K562 (cell line): ENCODE results near the gene TSPAN3. TPM values are rescaled to one million over a fixed set of nuclear protein-coding genes. Genes with fewer than 3 reads are reported as not detected.

Experiments
- ATAC-seq: fragments of 200-7000 bp; cut with Tn5 transposase; 3 replicates; pipeline ENCODE4 v1.9.1; 2020; ENCODE audit warnings: moderate library complexity
- BruUV-seq: library from RNA; stranded (reverse); fragments of 400-500 nt; replicated peaks from 2 replicates; lab custom pipeline; 2021; lab: Mats Ljungman, UMichigan
- CTCF ChIA-PET: fragments of 300-600 bp; formaldehyde crosslinking; extraction: SDS; loops from one replicate; lab custom pipeline; 2021; ENCODE audit warnings: low intra/inter-chr PET ratio; lab: Yijun Ruan, JAX
- POLR2A ChIA-PET: fragments of 300-600, 350-650 bp; sonication (Branson Sonifier 250); formaldehyde crosslinking; extraction: SDS; loops from one replicate; lab custom pipeline; 2021; ENCODE audit warnings: antibody characterized with exemption, inconsistent platforms; lab: Yijun Ruan, JAX
- DNase-seq, 4 experiments: peaks; one replicate each; pipeline versions ENCODE4 v3.0.0 to v3.0.0-alpha.2; 2011 to 2018; ENCODE audit warnings: low spot score in 3 of 4, mixed read lengths in 3 of 4; ENCODE audit errors: extremely low read depth in 1 of 4
- FAIRE-seq: peaks from 2 replicates; lab custom pipeline; 2011; peaks lifted over from hg19 to GRCh38; lab: Jason Lieb, UNC
- H2AFZ ChIP-seq: 2 replicates; pipeline ENCODE4 v1.6.0; 2011; ENCODE audit warnings: low read depth, low read length, control low read depth, inconsistent platforms
- H3K27ac ChIP-seq: fragments of 200-600 bp; 3 replicates; pipeline ENCODE4 v1.8.0; 2011; ENCODE audit warnings: low read depth, mild to moderate bottlenecking, control low read depth, inconsistent platforms, low read length, moderate library complexity, mixed read lengths; ENCODE audit errors: extremely low read depth
- H3K27me3 ChIP-seq, 2 experiments: fragments of 300-600 bp in 1 of 2; 2 replicates in 1 of 2; 3 replicates in 1 of 2; pipeline versions ENCODE4 v1.6.0 to v1.8.0; 2011; ENCODE audit warnings: inconsistent platforms in 2 of 2, low read length in 2 of 2, mild to moderate bottlenecking in 1 of 2, mixed read lengths in 1 of 2, moderate library complexity in 1 of 2; ENCODE audit not compliant: control insufficient read depth in 2 of 2, insufficient read depth in 2 of 2
- H3K36me3 ChIP-seq: fragments of 300-600 bp; 3 replicates; pipeline ENCODE4 v1.8.0; 2011; ENCODE audit warnings: mild to moderate bottlenecking, low read length, inconsistent platforms; ENCODE audit not compliant: control insufficient read depth, insufficient read depth
- H3K4me1 ChIP-seq, 2 experiments: fragments of 200-600 bp in 1 of 2; replicated peaks in 1 of 2; 2 replicates in 1 of 2; 3 replicates in 1 of 2; pipeline versions ENCODE4 v1.5.1 to v1.8.0; 2011; ENCODE audit warnings: inconsistent platforms in 2 of 2, low read length in 2 of 2, mild to moderate bottlenecking in 1 of 2, mixed read lengths in 1 of 2, moderate library complexity in 1 of 2; ENCODE audit not compliant: control insufficient read depth in 2 of 2, insufficient read depth in 2 of 2
- H3K4me2 ChIP-seq: 2 replicates; pipeline ENCODE4 v1.6.1; 2011; ENCODE audit warnings: low read length, control low read depth, inconsistent platforms, mixed read lengths; ENCODE audit not compliant: insufficient read depth
- H3K4me3 ChIP-seq: fragments of 200-600 bp; sonication (generic), shearing (Covaris generic); 2 replicates; pipeline ENCODE4 v1.5.1; 2016; ENCODE audit warnings: control low read depth, inconsistent platforms
- H3K79me2 ChIP-seq: fragments of 200-600 bp; 3 replicates; pipeline ENCODE4 v1.8.0; 2011; ENCODE audit warnings: low read length, inconsistent platforms; ENCODE audit not compliant: control insufficient read depth, insufficient read depth
- H3K9ac ChIP-seq, 2 experiments: 2 replicates each; pipeline versions ENCODE4 v1.6.0 to v1.6.1; 2011; ENCODE audit warnings: low read depth in 2 of 2, low read length in 2 of 2, control low read depth in 1 of 2, inconsistent platforms in 1 of 2, mild to moderate bottlenecking in 1 of 2, mixed read lengths in 1 of 2; ENCODE audit not compliant: insufficient read depth in 1 of 2
- H3K9me1 ChIP-seq: one replicate; pipeline ENCODE4 v1.6.0; 2011; ENCODE audit warnings: inconsistent platforms, mild to moderate bottlenecking, low read length, moderate library complexity; ENCODE audit not compliant: control insufficient read depth, insufficient read depth
- H3K9me3 ChIP-seq: replicated peaks from 2 replicates; pipeline ENCODE4 v1.5.1; 2011; ENCODE audit warnings: low read depth, low read length, inconsistent platforms; ENCODE audit not compliant: control insufficient read depth, insufficient read depth
- H4K20me1 ChIP-seq: replicated peaks from 2 replicates; pipeline ENCODE4 v1.6.1; 2011; ENCODE audit warnings: low read length, inconsistent platforms, mixed read lengths; ENCODE audit not compliant: control insufficient read depth, insufficient read depth
- HNRNPK ChIP-seq: fragments of 200-400 bp; formaldehyde crosslinking; IDR thresholded peaks from one replicate; pipeline ENCODE4 v1.6.1; 2018; ENCODE audit warnings: mild to moderate bottlenecking, low read depth, low read length; ENCODE audit not compliant: poor library complexity, severe bottlenecking
- NR2F6 ChIP-seq: fragments of 450-650 bp; formaldehyde crosslinking; IDR thresholded peaks from 2 replicates; pipeline ENCODE4 v1.4.0; 2020; ENCODE audit warnings: mild to moderate bottlenecking
- RAD21 ChIP-seq, 2 experiments: fragments of 250-450 bp in 1 of 2; fragments of 450-650 bp in 1 of 2; sonication (Bioruptor Pico) in 1 of 2; formaldehyde crosslinking in 1 of 2; IDR thresholded peaks in 1 of 2; conservative IDR thresholded peaks in 1 of 2; 2 replicates each; pipeline versions ENCODE4 v1.4.0 to v1.8.0; 2020 to 2022; ENCODE audit warnings: mild to moderate bottlenecking in 2 of 2, moderate library complexity in 1 of 2
- SAFB ChIP-seq: fragments of 200-400 bp; formaldehyde crosslinking; IDR thresholded peaks from 2 replicates; pipeline ENCODE4 v1.6.1; 2017; ENCODE audit warnings: low read depth, low read length, borderline replicate concordance
- SAFB2 ChIP-seq: fragments of 200-400 bp; formaldehyde crosslinking; IDR thresholded peaks from 2 replicates; pipeline ENCODE4 v1.6.1; 2018; ENCODE audit warnings: borderline replicate concordance, low read length, low read depth, moderate library complexity; ENCODE audit not compliant: severe bottlenecking
- SIX5 ChIP-seq, 2 experiments: IDR thresholded peaks; 2 replicates each; pipeline ENCODE4 v1.6.1; 2011; ENCODE audit warnings: low read length in 2 of 2, borderline replicate concordance in 1 of 2, low read depth in 1 of 2, mild to moderate bottlenecking in 1 of 2, moderate library complexity in 1 of 2; ENCODE audit not compliant: insufficient read depth in 1 of 2
- ZNF124 ChIP-seq: sonication (generic); formaldehyde crosslinking; IDR thresholded peaks from 2 replicates; pipeline ENCODE4 v1.8.1; 2022; ENCODE audit warnings: missing genetic modification reagents
- ZNF143 ChIP-seq: sonication (generic); formaldehyde crosslinking; IDR thresholded peaks from 2 replicates; pipeline ENCODE4 v1.9.0; 2022; ENCODE audit warnings: mild to moderate bottlenecking, missing genetic modification reagents
- ZNF184 ChIP-seq: sonication (generic); formaldehyde crosslinking; IDR thresholded peaks from 2 replicates; pipeline ENCODE4 v1.5.0; 2020; ENCODE audit warnings: missing genetic modification reagents
- ZNF263 ChIP-seq: sonication (generic); formaldehyde crosslinking; IDR thresholded peaks from 2 replicates; pipeline ENCODE4 v1.8.0; 2022; ENCODE audit warnings: mild to moderate bottlenecking, missing genetic modification reagents, borderline replicate concordance
- WGBS: fragments of 100-300 bp; shearing (Covaris generic); methylation state at CpG from one replicate; pipeline ENCODE4 v1.1.6; 2016; ENCODE audit warnings: low coverage, mixed read lengths; ENCODE audit not compliant: insufficient coverage; ENCODE audit errors: missing lambda C conversion rate; 5-methylcytosine and 5-hydroxymethylcytosine counted together
- in situ Hi-C: fragments of 300-500 bp; cut with MboI; formaldehyde crosslinking; loops from 4 replicates; pipeline ENCODE4 v1.15.0; 2018; ENCODE audit warnings: inconsistent platforms, mixed read lengths
- intact Hi-C: fragments of 100-400 bp; cut with micrococcal nuclease; formaldehyde crosslinking; loops from 2 replicates; pipeline ENCODE4 v1.14.2; 2022
- polyA plus RNA-seq, 8 experiments: library from polyadenylated mRNA; depleted of rRNA in 4 of 8; stranded (reverse) in 5 of 8; unstranded in 3 of 8; fragments of >200 nt; fragmentation: Nextera tagmentation in 2 of 8; fragmentation: Illumina TruSeq in 1 of 8; extraction: Ambion mirVana in 2 of 8; extraction: Trizol in 1 of 8; gene quantifications; 2 replicates each; pipeline versions ENCODE4 v1.2.1 to v1.2.3, GENCODE V29; 2011 to 2014; ENCODE audit warnings: inconsistent platforms in 1 of 8, missing spikeins in 1 of 8
- total RNA-seq, 7 experiments: library from RNA; depleted of rRNA in 6 of 7; stranded (reverse); fragments of >200 nt in 6 of 7; fragmentation: Illumina TruSeq in 2 of 7; extraction: Trizol in 2 of 7; gene quantifications; 2 replicates each; pipeline versions ENCODE4 v1.2.1 to v1.2.3, GENCODE V29; 2011 to 2021; ENCODE audit warnings: low replicate concordance in 1 of 7
- TF ChIP-seq, protein P1 (sequence below): IDR thresholded peaks from 2 replicates; pipeline ENCODE4 v1.6.1; 2011; ENCODE audit not compliant: insufficient read length; ENCODE audit errors: extremely low read depth
- TF ChIP-seq, protein P2 (sequence below), 2 experiments: fragments of 450-650 bp in 1 of 2; sonication (generic) in 1 of 2; formaldehyde crosslinking; conservative IDR thresholded peaks; 2 replicates each; pipeline versions ENCODE4 v1.4.0 to v1.8.1; 2020 to 2022; ENCODE audit warnings: mild to moderate bottlenecking in 1 of 2, missing genetic modification reagents in 1 of 2

Gene TSPAN3
- total and polyA plus RNA-seq, 9 of the 15 experiments (the other 6 are each of a cell fraction or from before 2014, with no cell fraction given): 14.3 to 144 (median 71.1) TPM

DNA sequence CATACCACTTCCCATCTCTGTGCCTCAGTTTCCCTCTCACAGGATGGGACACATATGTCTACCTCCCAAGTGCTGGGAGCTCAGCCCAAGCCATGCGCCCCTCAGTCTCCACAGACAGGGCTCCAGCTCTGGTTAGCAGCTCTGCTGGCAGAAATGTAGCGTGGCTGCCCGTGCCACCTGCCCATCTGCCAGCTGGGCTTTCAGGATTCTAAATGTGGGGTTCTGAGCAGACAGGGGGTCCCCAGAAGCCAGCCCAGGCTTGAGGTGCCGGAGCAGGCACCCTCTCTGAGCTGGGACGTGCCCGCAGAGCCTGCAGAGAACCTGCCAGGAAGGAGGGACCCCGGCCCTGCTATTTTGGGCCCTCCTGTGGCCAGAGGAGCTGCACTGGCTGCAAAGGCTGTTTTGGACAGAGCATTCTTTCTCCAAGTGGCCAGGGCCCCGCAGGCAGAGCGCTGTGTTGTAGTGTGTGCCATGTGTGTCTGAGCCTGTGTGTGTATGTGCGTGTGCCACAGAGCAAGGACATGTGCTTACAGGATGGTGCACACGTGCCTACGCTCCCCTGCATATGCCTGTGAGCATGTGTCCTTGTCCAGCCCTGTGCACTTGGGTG is 44.3 kb downstream of the TSPAN3 start:
- TF ChIP-seq SIX5 (IDR thresholded peaks at IDR 0.05; ENCODE audit: borderline replicate concordance in 1 of 2, insufficient read depth in 1 of 2, low read depth in 1 of 2, low read length in 2 of 2): no peak
- intact Hi-C loops (loop anchor here (5.0 to 10.0 kb wide), 5 partner anchors 54 to 521 kb away; no protein-coding TSS in a partner anchor), in situ Hi-C loops (loop anchor here (5.0 to 10.0 kb wide), 2 partner anchors 478 to 516 kb away; no protein-coding TSS in a partner anchor)
- Histone ChIP-seq H3K27me3 (peaks cover 0 to 32% of the 10 kb centered on the region in 2 experiments; a peak in 3 of 5 replicates), H3K4me1 (peaks cover 0 to 48% of the 10 kb centered on the region in 2 experiments; a peak in 2 of 5 replicates), H3K9me3 (no peaks in the 10 kb centered on the region), H3K36me3 (no peaks in the 10 kb centered on the region), H3K9me1 (no peaks in the 10 kb centered on the region), H2AFZ (no peak overlapping the region), H3K4me2 (no peak overlapping the region), H3K27ac (no peak overlapping the region), H3K9ac (no peak overlapping the region; a peak in 1 of 4 replicates), H4K20me1 (peaks cover 14% of the 10 kb centered on the region; the same call in 1 of the 2 replicates), H3K4me3 (no peak overlapping the region), H3K79me2 (no peaks in the 10 kb centered on the region)
- BruUV-seq: no TSS peak
- CTCF ChIA-PET: no interaction called here
- DNase-seq (no peak), FAIRE-seq (no peak), ATAC-seq (no peak)
- POLR2A ChIA-PET: interaction anchor here (0.6 kb wide), 3 partner anchors 74 to 594 kb away, joined by 3 to 4 read pairs (median 3); no protein-coding TSS in a partner anchor
- WGBS: 15% methylated on average over 11 of the region's 12 CpGs

DNA sequence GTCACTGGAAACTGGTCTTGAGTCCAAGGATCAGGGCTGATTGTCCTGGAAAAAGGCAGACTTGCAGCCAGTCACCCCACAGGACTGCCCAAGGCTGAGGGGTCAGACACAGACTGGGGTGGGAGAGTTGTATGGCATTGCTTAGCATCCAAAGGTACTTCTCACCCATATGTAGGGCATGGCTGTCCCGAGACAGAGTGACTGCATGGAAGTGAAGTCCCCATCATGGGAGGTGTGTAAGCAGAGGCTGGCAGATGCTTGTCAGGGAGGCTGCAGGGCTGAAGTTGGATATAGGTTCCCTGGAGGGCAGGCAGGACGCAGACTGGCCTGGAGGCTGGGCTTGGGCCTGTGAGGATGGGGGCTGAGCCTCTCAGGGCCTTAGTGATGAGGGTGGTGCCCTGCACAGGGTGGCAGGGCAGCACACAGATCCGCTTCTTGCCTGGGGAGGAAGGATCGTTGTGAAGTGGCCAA is 44.9 kb downstream of the TSPAN3 start:
- no peak for DNase-seq
- CTCF ChIA-PET: no interaction called here
- TF ChIP-seq, protein P1, sequence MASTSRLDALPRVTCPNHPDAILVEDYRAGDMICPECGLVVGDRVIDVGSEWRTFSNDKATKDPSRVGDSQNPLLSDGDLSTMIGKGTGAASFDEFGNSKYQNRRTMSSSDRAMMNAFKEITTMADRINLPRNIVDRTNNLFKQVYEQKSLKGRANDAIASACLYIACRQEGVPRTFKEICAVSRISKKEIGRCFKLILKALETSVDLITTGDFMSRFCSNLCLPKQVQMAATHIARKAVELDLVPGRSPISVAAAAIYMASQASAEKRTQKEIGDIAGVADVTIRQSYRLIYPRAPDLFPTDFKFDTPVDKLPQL: no peak
- TF ChIP-seq, protein P2, sequence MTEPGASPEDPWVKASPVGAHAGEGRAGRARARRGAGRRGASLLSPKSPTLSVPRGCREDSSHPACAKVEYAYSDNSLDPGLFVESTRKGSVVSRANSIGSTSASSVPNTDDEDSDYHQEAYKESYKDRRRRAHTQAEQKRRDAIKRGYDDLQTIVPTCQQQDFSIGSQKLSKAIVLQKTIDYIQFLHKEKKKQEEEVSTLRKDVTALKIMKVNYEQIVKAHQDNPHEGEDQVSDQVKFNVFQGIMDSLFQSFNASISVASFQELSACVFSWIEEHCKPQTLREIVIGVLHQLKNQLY (CRISPR knock-in tag; conservative IDR thresholded peaks at IDR 0.05): no peak
- TF ChIP-seq ZNF263 (no peak), RAD21 (CRISPR knock-in tag; conservative IDR thresholded peaks at IDR 0.05 in 1 of 2, IDR thresholded peaks at IDR 0.05 in 1 of 2) (no peak), SAFB (no peak), HNRNPK (no peak), ZNF124 (no peak), SAFB2 (no peak), ZNF184 (CRISPR knock-in tag) (no peak), ZNF143 (CRISPR knock-in tag) (no peak), NR2F6 (CRISPR knock-in tag) (no peak)

More for the DNA sequence above, 44.9 kb downstream of the TSPAN3 start:
- Histone ChIP-seq H3K27me3 (peaks cover 0 to 32% of the 10 kb centered on the region in 2 experiments; a peak in 3 of 5 replicates), H3K27ac (no peak overlapping the region), H3K4me2 (no peak overlapping the region), H3K9me1 (no peaks in the 10 kb centered on the region), H3K9ac (no peak overlapping the region), H4K20me1 (peaks cover 14% of the 10 kb centered on the region; the same call in 1 of the 2 replicates), H3K36me3 (no peaks in the 10 kb centered on the region), H3K4me1 (peaks cover 0 to 44% of the 10 kb centered on the region in 2 experiments; a peak in 2 of 5 replicates), H2AFZ (no peak overlapping the region), H3K79me2 (no peaks in the 10 kb centered on the region), H3K9me3 (no peaks in the 10 kb centered on the region), H3K4me3 (no peak overlapping the region)
- intact Hi-C loops: loop anchor here (5.0 to 10.0 kb wide), 5 partner anchors 54 to 521 kb away; no protein-coding TSS in a partner anchor
- POLR2A ChIA-PET: interaction anchor here (0.6 kb wide), 2 partner anchors 74 to 594 kb away, joined by 3 to 4 read pairs; no protein-coding TSS in a partner anchor
- WGBS: 4% methylated on average over 4 of the region's 4 CpGs
- no peak for FAIRE-seq
- BruUV-seq: no TSS peak
- no peak for ATAC-seq
- in situ Hi-C loops: loop anchor here (5.0 to 10.0 kb wide), 2 partner anchors 479 to 516 kb away; no protein-coding TSS in a partner anchor
